ENCODE data around the gene RYR2.
"Not testable (repeated sequence)": the region's sequence is repeated elsewhere in the genome, so short reads cannot be mapped to it uniquely, and the experiment has no call there.

The RYR2 gene

GRCh38 chr1:237112663-237113062, 70.7 kb downstream of the RYR2 start:
- no peak for DNase-seq (ENCODE audit: low read depth)
- no peak overlapping the region for H3K4me3 ChIP-seq (ENCODE audit: low read length)
- TF ChIP-seq, protein P1, sequence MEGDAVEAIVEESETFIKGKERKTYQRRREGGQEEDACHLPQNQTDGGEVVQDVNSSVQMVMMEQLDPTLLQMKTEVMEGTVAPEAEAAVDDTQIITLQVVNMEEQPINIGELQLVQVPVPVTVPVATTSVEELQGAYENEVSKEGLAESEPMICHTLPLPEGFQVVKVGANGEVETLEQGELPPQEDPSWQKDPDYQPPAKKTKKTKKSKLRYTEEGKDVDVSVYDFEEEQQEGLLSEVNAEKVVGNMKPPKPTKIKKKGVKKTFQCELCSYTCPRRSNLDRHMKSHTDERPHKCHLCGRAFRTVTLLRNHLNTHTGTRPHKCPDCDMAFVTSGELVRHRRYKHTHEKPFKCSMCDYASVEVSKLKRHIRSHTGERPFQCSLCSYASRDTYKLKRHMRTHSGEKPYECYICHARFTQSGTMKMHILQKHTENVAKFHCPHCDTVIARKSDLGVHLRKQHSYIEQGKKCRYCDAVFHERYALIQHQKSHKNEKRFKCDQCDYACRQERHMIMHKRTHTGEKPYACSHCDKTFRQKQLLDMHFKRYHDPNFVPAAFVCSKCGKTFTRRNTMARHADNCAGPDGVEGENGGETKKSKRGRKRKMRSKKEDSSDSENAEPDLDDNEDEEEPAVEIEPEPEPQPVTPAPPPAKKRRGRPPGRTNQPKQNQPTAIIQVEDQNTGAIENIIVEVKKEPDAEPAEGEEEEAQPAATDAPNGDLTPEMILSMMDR (IDR thresholded peaks at IDR 0.05; ENCODE audit: insufficient read depth, low read depth, low read length, missing control alignments) = no peak

DNA sequence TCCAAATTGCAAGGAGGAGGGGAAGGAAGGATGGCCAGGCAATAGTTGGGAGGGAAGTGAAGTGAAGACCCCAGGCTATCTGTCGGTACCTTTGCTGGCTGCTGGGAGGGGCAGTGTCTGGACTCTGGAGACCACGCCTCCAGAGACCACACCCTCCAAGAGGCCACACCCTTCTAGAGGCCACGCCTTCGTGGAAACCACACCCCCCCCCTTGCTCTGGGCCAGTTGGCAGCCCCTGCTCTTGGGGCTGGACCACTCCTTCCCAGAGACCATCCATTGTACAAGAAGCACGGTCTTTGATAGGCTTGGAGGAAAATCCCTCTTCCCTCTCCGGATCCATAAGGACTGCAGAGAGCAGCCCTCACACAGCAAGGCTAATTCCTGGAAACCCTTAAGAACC, 73.1 kb downstream of the RYR2 start:
- TF ChIP-seq, protein P1 (IDR thresholded peaks at IDR 0.05; ENCODE audit: insufficient read depth, low read depth, low read length, missing control alignments) = no peak
- no peak for DNase-seq (ENCODE audit: low read depth)

GRCh38 chr1:237119091-237119490, 77.1 kb downstream of the RYR2 start:
- DNase-seq (ENCODE audit: low read depth) = no peak
- TF ChIP-seq, protein P1 (IDR thresholded peaks at IDR 0.05; ENCODE audit: insufficient read depth, low read depth, low read length, missing control alignments) = no peak
- no peak overlapping the region for H3K4me3 ChIP-seq (ENCODE audit: low read length)

More for the DNA sequence above, 73.1 kb downstream of the RYR2 start:
- no peak overlapping the region for H3K4me3 ChIP-seq (ENCODE audit: low read length)

GRCh38 chr1:237120683-237121082, 78.7 kb downstream of the RYR2 start:
- no peak for DNase-seq (ENCODE audit: low read depth)
- no peak overlapping the region for H3K4me3 ChIP-seq (ENCODE audit: low read length)
- TF ChIP-seq, protein P1 (IDR thresholded peaks at IDR 0.05; ENCODE audit: insufficient read depth, low read depth, low read length, missing control alignments) = no peak

DNA sequence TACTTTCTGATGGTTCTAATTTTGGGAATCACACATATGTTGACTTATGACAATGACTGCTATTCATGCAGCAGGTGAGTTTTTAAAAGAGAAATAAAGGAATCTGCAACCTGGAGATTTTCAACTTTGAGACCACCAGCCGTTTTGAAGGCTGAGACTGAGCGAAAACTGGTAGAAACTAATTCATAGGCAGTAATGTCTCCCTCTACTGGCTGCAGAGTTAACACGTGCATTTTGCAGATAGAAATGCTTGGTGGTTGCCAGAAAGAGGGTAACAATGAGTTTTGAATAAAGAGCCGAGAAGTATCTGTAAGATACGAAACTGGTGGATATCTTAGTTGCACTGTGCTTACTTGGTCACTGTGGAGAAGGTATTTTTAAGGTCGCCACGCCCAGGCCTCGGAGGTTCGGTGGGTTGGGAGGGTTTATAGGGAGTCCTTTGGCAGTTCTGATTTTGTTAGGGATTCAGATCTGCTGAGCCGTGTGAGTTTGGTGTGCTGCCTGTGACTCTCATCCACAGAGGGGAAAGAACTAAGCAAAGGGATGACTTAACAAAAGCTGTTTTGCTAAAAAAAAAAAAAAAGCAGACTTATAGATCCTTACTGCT, 83.0 kb downstream of the RYR2 start:
- no peak for DNase-seq (ENCODE audit: low read depth)
- TF ChIP-seq, protein P1 (IDR thresholded peaks at IDR 0.05; ENCODE audit: insufficient read depth, low read depth, low read length, missing control alignments) = no peak
- no peak overlapping the region for H3K4me3 ChIP-seq (ENCODE audit: low read length)

DNA sequence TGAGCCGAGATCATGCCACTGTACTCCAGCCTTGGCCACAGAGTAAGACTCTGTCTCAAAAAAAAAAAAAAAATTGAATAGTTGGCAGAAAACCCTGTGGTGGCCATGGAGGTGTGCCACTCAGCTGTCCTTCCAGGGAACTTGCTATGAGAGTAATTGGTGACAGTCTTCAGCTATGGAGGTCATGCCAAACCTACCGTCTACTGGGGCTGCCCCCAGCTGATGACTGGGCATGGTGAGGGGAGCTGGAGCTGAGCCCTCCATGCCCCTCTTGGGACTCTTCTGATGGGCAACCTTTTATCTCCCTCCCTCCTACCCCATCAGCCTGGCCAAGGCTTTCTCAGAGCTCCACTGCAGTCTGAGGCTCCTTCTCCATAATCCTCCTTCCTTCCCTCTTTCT, 84.2 kb downstream of the RYR2 start:
- DNase-seq (ENCODE audit: low read depth) = no peak
- no peak overlapping the region for H3K4me3 ChIP-seq (ENCODE audit: low read length)
- TF ChIP-seq, protein P1 (IDR thresholded peaks at IDR 0.05; ENCODE audit: insufficient read depth, low read depth, low read length, missing control alignments) = no peak

GRCh38 chr1:237127301-237127700, 85.3 kb downstream of the RYR2 start:
- H3K4me3 ChIP-seq (ENCODE audit: low read length); DNase-seq (ENCODE audit: low read depth): not testable (repeated sequence)

All from epithelial cell of esophagus (primary cell).